GM12878 (cell line): ENCODE data around the gene CRYAA. TPM values are rescaled to one million over a fixed set of nuclear protein-coding genes. Genes with fewer than 3 reads are reported as not detected.

Experiments used
- ATAC-seq: fragments of 200-7000 bp; cut with Tn5 transposase; 3 replicates; pipeline ENCODE4 v1.9.1; 2020; ENCODE audit warnings: mild to moderate bottlenecking, moderate library complexity
- BruUV-seq: library from RNA; stranded (reverse); fragments of 400-500 nt; replicated peaks from 2 replicates; lab custom pipeline; 2021; lab: Mats Ljungman, UMichigan
- CTCF ChIA-PET: fragments of 300-600 bp; sonication (Branson Sonifier 250); formaldehyde crosslinking; extraction: SDS; loops from one replicate; lab custom pipeline; 2021; ENCODE audit warnings: inconsistent platforms; lab: Yijun Ruan, JAX
- POLR2A ChIA-PET: fragments of 350-600 bp; formaldehyde crosslinking; extraction: SDS; loops from one replicate; lab custom pipeline; 2021; ENCODE audit warnings: inconsistent platforms; lab: Charles Lee
- RAD21 ChIA-PET: fragments of 300-600 bp; sonication (Branson Sonifier 250); formaldehyde crosslinking; loops from one replicate; lab custom pipeline; 2023; ENCODE audit warnings: antibody characterized with exemption; ENCODE audit not compliant: unreplicated experiment; lab: Charles Lee
- SMC1A ChIA-PET: fragments of 300-600 bp; sonication (Branson Sonifier 250); formaldehyde crosslinking; loops from one replicate; lab custom pipeline; 2023; ENCODE audit not compliant: unreplicated experiment, uncharacterized antibody; lab: Charles Lee
- DNase-seq: peaks from one replicate; pipeline ENCODE4 v3.0.0-alpha.2; 2011; ENCODE audit warnings: low read depth, low spot score
- FAIRE-seq: peaks from 3 replicates; lab custom pipeline; 2011; peaks lifted over from hg19 to GRCh38; lab: Jason Lieb, UNC
- H2AFZ ChIP-seq: 2 replicates; pipeline ENCODE4 v1.6.0; 2011; ENCODE audit warnings: low read depth, low read length, control low read depth; ENCODE audit not compliant: control insufficient read depth
- H3K27ac ChIP-seq: 2 replicates; pipeline ENCODE4 v1.5.1; 2011; ENCODE audit warnings: control low read depth; ENCODE audit not compliant: control insufficient read depth, insufficient read depth
- H3K27me3 ChIP-seq, 2 experiments: replicated peaks in 1 of 2; 2 replicates each; pipeline versions ENCODE4 v1.6.0 to v1.6.1; 2011; ENCODE audit warnings: low read length in 1 of 2; ENCODE audit not compliant: control insufficient read depth in 2 of 2, insufficient read depth in 2 of 2
- H3K36me3 ChIP-seq, 2 experiments: 2 replicates each; pipeline ENCODE4 v1.5.1; 2011; ENCODE audit warnings: low read length in 1 of 2; ENCODE audit not compliant: control insufficient read depth in 2 of 2, insufficient read depth in 2 of 2
- H3K4me1 ChIP-seq: 2 replicates; pipeline ENCODE4 v1.6.1; 2011; ENCODE audit warnings: mild to moderate bottlenecking, low read length, moderate library complexity, mixed read lengths; ENCODE audit not compliant: control insufficient read depth, insufficient read depth
- H3K4me2 ChIP-seq: 2 replicates; pipeline ENCODE4 v1.6.0; 2011; ENCODE audit warnings: control low read depth; ENCODE audit not compliant: control insufficient read depth, insufficient read depth
- H3K4me3 ChIP-seq: fragments of 200-600 bp; sonication (generic); 2 replicates; pipeline ENCODE4 v1.5.1; 2016
- H3K79me2 ChIP-seq: 2 replicates; pipeline ENCODE4 v1.6.0; 2011; ENCODE audit warnings: low read length; ENCODE audit not compliant: control insufficient read depth, insufficient read depth
- H3K9ac ChIP-seq: 2 replicates; pipeline ENCODE4 v1.8.0; 2011; ENCODE audit warnings: low read length, control low read depth, mixed read lengths; ENCODE audit not compliant: control insufficient read depth, insufficient read depth
- H3K9me3 ChIP-seq: replicated peaks from 3 replicates; pipeline ENCODE4 v1.5.1; 2011; ENCODE audit warnings: mild to moderate bottlenecking, low read length; ENCODE audit not compliant: control insufficient read depth, insufficient read depth
- H4K20me1 ChIP-seq: 2 replicates; pipeline ENCODE4 v1.6.0; 2011; ENCODE audit not compliant: control insufficient read depth, insufficient read depth
- CBX5 ChIP-seq: sonication (generic); IDR thresholded peaks from 2 replicates; pipeline ENCODE4 v1.6.1; 2016; ENCODE audit warnings: low read depth, moderate library complexity, mild to moderate bottlenecking, inconsistent platforms
- ZNF622 ChIP-seq: fragments of 450-650 bp; IDR thresholded peaks from 2 replicates; pipeline ENCODE4 v1.6.1; 2017; ENCODE audit warnings: mild to moderate bottlenecking, inconsistent platforms
- WGBS: methylation state at CpG from one replicate; pipeline ENCODE4 v1.1.6; 2016; ENCODE audit warnings: low lambda C conversion rate; ENCODE audit not compliant: insufficient replicate concordance, insufficient coverage; ENCODE audit errors: missing lambda C conversion rate; 5-methylcytosine and 5-hydroxymethylcytosine counted together
- in situ Hi-C: fragments of 300-500 bp; cut with MboI; formaldehyde crosslinking; loops from 9 replicates; pipeline ENCODE4 v1.14.3; 2018; ENCODE audit warnings: mixed read lengths
- intact Hi-C: fragments of 100-400 bp; cut with micrococcal nuclease; formaldehyde crosslinking; loops from one replicate; pipeline ENCODE4 v1.14.2; 2022; ENCODE audit not compliant: unreplicated experiment
- polyA plus RNA-seq, 11 experiments: library from polyadenylated mRNA; depleted of rRNA in 4 of 11; unstranded in 6 of 11; stranded (reverse) in 5 of 11; fragments of >200 nt; fragmentation: Nextera tagmentation in 4 of 11; fragmentation: Illumina TruSeq in 1 of 11; extraction: Ambion mirVana in 4 of 11; extraction: Trizol in 1 of 11; gene quantifications; 1 replicate in 1 of 11; 2 replicates in 10 of 11; pipeline versions ENCODE4 v1.2.1 to v1.2.3, GENCODE V29; 2011 to 2016; ENCODE audit warnings: inconsistent platforms in 2 of 11, missing spikeins in 2 of 11, low read depth in 1 of 11
- total RNA-seq, 4 experiments: library from RNA; depleted of rRNA in 3 of 4; stranded (reverse); fragments of >200 nt in 3 of 4; fragmentation: Illumina TruSeq in 1 of 4; extraction: Trizol in 1 of 4; gene quantifications; 2 replicates each; pipeline versions ENCODE4 v1.2.1 to v1.2.3, GENCODE V29; 2013 to 2021
- TF ChIP-seq, protein P1 (sequence below): fragments of 150-350 bp; IDR thresholded peaks from 2 replicates; pipeline ENCODE4 v1.6.1; 2014; ENCODE audit warnings: mild to moderate bottlenecking, low read depth, low read length
- TF ChIP-seq, protein P2 (sequence below): fragments of 450-650 bp; IDR thresholded peaks from 2 replicates; pipeline ENCODE4 v1.6.1; 2016; ENCODE audit warnings: mild to moderate bottlenecking
- TF ChIP-seq, protein P3 (sequence below): fragments of 450-650 bp; formaldehyde crosslinking; IDR thresholded peaks from 2 replicates; pipeline ENCODE4 v1.4.0; 2022; ENCODE audit warnings: mild to moderate bottlenecking, moderate library complexity

Gene CRYAA
- total and polyA plus RNA-seq, 10 of the 15 experiments (the other 5 are each of a cell fraction or from before 2014, with no cell fraction given) = not detected

DNA sequence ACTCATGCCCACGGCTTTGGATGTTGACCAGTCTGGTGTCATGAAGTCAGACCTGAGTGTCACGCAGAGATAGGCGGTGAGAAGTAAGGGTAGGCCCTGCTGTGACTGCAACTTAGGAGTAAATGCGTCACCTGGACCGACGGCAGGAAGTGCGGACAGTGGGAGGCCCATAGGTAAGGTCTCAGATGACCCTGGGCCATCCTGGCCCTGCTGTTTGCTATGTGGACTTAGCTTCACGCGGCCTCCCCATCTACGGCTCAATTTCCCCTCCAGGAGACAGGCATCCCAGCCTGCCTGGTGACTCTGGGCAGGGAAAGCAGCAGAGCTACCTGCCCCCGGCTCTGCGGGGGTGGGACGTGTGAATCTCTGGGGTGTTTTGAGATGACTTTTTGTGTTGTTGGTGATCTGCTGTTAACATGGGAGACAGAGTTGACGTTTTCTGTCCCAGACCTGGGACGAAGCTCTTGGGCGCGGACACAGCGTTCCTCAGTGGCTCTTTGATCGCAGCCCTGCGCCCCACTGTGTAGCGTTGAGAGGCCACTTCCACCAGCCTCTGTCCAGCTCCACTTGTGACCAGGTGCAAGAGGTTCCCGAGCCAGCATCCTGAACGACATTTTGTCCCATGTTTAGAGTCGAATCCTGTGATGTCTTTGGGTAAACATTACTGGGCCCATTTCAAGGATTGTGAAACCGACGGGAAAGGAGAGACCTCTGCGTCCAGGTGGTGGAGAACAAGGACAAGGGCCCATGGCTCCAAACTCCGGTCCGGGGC lies 39.9 kb downstream of the CRYAA start:
- no peaks in the 10 kb centered on the region; a peak in 1 of 4 replicates for H3K27me3 ChIP-seq
- in situ Hi-C loops = no loop called here
- DNase-seq = no peak

More for the DNA sequence above, 39.9 kb downstream of the CRYAA start:
- 57% methylated on average over 29 of the region's 29 CpGs for WGBS
- H3K4me2 ChIP-seq = no peak overlapping the region
- no TSS peak for BruUV-seq
- ATAC-seq (no peak), FAIRE-seq (no peak)
- no peaks in the 10 kb centered on the region for H3K4me1 ChIP-seq
- no peaks in the 10 kb centered on the region for H3K79me2 ChIP-seq
- no peaks in the 10 kb centered on the region for H4K20me1 ChIP-seq
- no peaks in the 10 kb centered on the region; the same call in 2 of the 3 replicates for H3K9me3 ChIP-seq
- POLR2A ChIA-PET = no interaction called here
- TF ChIP-seq, protein P1, sequence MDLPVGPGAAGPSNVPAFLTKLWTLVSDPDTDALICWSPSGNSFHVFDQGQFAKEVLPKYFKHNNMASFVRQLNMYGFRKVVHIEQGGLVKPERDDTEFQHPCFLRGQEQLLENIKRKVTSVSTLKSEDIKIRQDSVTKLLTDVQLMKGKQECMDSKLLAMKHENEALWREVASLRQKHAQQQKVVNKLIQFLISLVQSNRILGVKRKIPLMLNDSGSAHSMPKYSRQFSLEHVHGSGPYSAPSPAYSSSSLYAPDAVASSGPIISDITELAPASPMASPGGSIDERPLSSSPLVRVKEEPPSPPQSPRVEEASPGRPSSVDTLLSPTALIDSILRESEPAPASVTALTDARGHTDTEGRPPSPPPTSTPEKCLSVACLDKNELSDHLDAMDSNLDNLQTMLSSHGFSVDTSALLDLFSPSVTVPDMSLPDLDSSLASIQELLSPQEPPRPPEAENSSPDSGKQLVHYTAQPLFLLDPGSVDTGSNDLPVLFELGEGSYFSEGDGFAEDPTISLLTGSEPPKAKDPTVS = no peak
- TF ChIP-seq, protein P2, sequence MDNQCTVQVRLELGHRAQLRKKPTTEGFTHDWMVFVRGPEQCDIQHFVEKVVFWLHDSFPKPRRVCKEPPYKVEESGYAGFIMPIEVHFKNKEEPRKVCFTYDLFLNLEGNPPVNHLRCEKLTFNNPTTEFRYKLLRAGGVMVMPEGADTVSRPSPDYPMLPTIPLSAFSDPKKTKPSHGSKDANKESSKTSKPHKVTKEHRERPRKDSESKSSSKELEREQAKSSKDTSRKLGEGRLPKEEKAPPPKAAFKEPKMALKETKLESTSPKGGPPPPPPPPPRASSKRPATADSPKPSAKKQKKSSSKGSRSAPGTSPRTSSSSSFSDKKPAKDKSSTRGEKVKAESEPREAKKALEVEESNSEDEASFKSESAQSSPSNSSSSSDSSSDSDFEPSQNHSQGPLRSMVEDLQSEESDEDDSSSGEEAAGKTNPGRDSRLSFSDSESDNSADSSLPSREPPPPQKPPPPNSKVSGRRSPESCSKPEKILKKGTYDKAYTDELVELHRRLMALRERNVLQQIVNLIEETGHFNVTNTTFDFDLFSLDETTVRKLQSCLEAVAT = no peak
- TF ChIP-seq CBX5 = no peak
- no peak for TF ChIP-seq ZNF622
- TF ChIP-seq, protein P3, sequence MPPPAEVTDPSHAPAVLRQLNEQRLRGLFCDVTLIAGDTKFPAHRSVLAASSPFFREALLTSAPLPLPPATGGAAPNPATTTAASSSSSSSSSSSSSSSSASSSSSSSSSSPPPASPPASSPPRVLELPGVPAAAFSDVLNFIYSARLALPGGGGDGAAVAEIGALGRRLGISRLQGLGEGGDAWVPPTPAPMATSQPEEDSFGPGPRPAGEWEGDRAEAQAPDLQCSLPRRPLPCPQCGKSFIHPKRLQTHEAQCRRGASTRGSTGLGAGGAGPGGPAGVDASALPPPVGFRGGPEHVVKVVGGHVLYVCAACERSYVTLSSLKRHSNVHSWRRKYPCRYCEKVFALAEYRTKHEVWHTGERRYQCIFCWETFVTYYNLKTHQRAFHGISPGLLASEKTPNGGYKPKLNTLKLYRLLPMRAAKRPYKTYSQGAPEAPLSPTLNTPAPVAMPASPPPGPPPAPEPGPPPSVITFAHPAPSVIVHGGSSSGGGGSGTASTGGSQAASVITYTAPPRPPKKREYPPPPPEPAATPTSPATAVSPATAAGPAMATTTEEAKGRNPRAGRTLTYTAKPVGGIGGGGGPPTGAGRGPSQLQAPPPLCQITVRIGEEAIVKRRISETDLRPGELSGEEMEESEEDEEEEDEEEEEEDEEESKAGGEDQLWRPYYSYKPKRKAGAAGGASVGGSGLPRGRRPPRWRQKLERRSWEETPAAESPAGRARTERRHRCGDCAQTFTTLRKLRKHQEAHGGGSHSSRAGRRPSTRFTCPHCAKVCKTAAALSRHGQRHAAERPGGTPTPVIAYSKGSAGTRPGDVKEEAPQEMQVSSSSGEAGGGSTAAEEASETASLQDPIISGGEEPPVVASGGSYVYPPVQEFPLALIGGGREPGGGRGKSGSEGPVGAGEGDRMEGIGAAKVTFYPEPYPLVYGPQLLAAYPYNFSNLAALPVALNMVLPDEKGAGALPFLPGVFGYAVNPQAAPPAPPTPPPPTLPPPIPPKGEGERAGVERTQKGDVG (CRISPR knock-in tag) = no peak
- H3K36me3 ChIP-seq = no peaks in the 10 kb centered on the region
- no peak overlapping the region for H2AFZ ChIP-seq
- SMC1A ChIA-PET = interaction anchor here (1.1 kb wide), 1 partner anchor 17 kb away, joined by 4 read pairs; no protein-coding TSS in a partner anchor
- no peak overlapping the region for H3K4me3 ChIP-seq
- no peak overlapping the region for H3K9ac ChIP-seq
- CTCF ChIA-PET = no interaction called here
- RAD21 ChIA-PET = no interaction called here
- no peak overlapping the region for H3K27ac ChIP-seq
- intact Hi-C loops = no loop called here
